H1 (cell line): Measurements from ENCODE around the gene FAAP100. TPM values are rescaled to one million over a fixed set of nuclear protein-coding genes. Genes with fewer than 3 reads are reported as not detected.

Experiments
- CTCF ChIA-PET: fragments of 300-600 bp; sonication (Branson Sonifier 250); formaldehyde crosslinking; loops from one replicate; lab custom pipeline; 2021; ENCODE audit not compliant: partially characterized antibody; lab: Charles Lee
- POLR2A ChIA-PET: fragments of 300-600 bp; sonication (Branson Sonifier 250); formaldehyde crosslinking; loops from one replicate; lab custom pipeline; 2021; ENCODE audit warnings: inconsistent platforms; ENCODE audit not compliant: partially characterized antibody; lab: Charles Lee
- DNase-seq, 2 experiments: peaks; one replicate each; pipeline versions ENCODE4 v3.0.0 to v3.0.0-alpha.2; 2010 to 2022; ENCODE audit warnings: low spot score in 2 of 2, low read depth in 1 of 2, mixed read lengths in 1 of 2
- FAIRE-seq: peaks from 2 replicates; lab custom pipeline; 2011; peaks lifted over from hg19 to GRCh38; lab: Jason Lieb, UNC
- H2AFZ ChIP-seq: 2 replicates; pipeline ENCODE4 v1.8.1; 2012; ENCODE audit warnings: low read length, inconsistent platforms
- H2AK5ac ChIP-seq: 2 replicates; pipeline ENCODE4 v1.6.1; 2013; ENCODE audit warnings: low read depth, low read length
- H2BK120ac ChIP-seq: replicated peaks from 2 replicates; pipeline ENCODE3; 2013; ENCODE audit warnings: low read depth, low read length, inconsistent platforms
- H2BK12ac ChIP-seq: 2 replicates; pipeline ENCODE4 v1.6.1; 2013; ENCODE audit warnings: low read depth, low read length
- H2BK15ac ChIP-seq: 2 replicates; pipeline ENCODE4 v1.6.1; 2013; ENCODE audit warnings: low read length
- H2BK20ac ChIP-seq: 2 replicates; pipeline ENCODE4 v1.6.1; 2013; ENCODE audit warnings: low read length
- H2BK5ac ChIP-seq: 2 replicates; pipeline ENCODE4 v1.6.1; 2013; ENCODE audit warnings: low read depth, low read length
- H3K14ac ChIP-seq: 2 replicates; pipeline ENCODE4 v1.6.1; 2013; ENCODE audit warnings: inconsistent platforms; ENCODE audit not compliant: insufficient read length
- H3K18ac ChIP-seq: 2 replicates; pipeline ENCODE4 v1.6.1; 2013; ENCODE audit warnings: low read length; ENCODE audit errors: extremely low read depth
- H3K23ac ChIP-seq: 2 replicates; pipeline ENCODE4 v1.6.1; 2013; ENCODE audit warnings: inconsistent platforms; ENCODE audit not compliant: insufficient read length
- H3K23me2 ChIP-seq: 2 replicates; pipeline ENCODE4 v1.6.1; 2013; ENCODE audit warnings: low read depth, low read length
- H3K27ac ChIP-seq: 2 replicates; pipeline ENCODE4 v1.6.1; 2011; ENCODE audit warnings: low read depth, low read length, inconsistent platforms
- H3K27me3 ChIP-seq, 4 experiments: replicated peaks in 1 of 4; 1 replicate in 1 of 4; 2 replicates in 3 of 4; pipeline versions ENCODE4 v1.6.1 to v1.8.1; 2011 to 2013; ENCODE audit warnings: low read length in 3 of 4, mild to moderate bottlenecking in 3 of 4, inconsistent platforms in 2 of 4, mixed read lengths in 2 of 4, moderate library complexity in 1 of 4; ENCODE audit not compliant: control insufficient read depth in 3 of 4, insufficient read depth in 3 of 4; ENCODE audit errors: extremely low read depth in 1 of 4
- H3K36me3 ChIP-seq, 4 experiments: 2 replicates each; pipeline versions ENCODE4 v1.6.1 to v1.8.1; 2011 to 2013; ENCODE audit warnings: mild to moderate bottlenecking in 4 of 4, low read length in 3 of 4, moderate library complexity in 2 of 4, control low read depth in 1 of 4, inconsistent platforms in 1 of 4; ENCODE audit not compliant: insufficient read depth in 4 of 4, control insufficient read depth in 2 of 4
- H3K4ac ChIP-seq: replicated peaks from 2 replicates; pipeline ENCODE3; 2013; ENCODE audit warnings: low read length, low read depth, mixed read lengths, inconsistent platforms; ENCODE audit not compliant: insufficient read length
- H3K4me1 ChIP-seq, 4 experiments: replicated peaks in 1 of 4; 1 replicate in 1 of 4; 2 replicates in 3 of 4; pipeline versions ENCODE4 v1.6.1 to v1.8.1; 2011 to 2013; ENCODE audit warnings: low read length in 3 of 4, inconsistent platforms in 2 of 4, mixed read lengths in 1 of 4; ENCODE audit not compliant: insufficient read depth in 4 of 4, control insufficient read depth in 3 of 4
- H3K4me2 ChIP-seq, 2 experiments: 2 replicates each; pipeline versions ENCODE4 v1.6.1 to v1.8.1; 2011 to 2013; ENCODE audit warnings: low read depth in 2 of 2, low read length in 2 of 2, control low read depth in 1 of 2, inconsistent platforms in 1 of 2, mild to moderate bottlenecking in 1 of 2; ENCODE audit not compliant: insufficient read depth in 1 of 2
- H3K4me3 ChIP-seq, 4 experiments: fragments of 200-600, 300-600 bp in 1 of 4; sonication (generic), shearing (Covaris generic), sonication (Bioruptor Twin) in 1 of 4; 2 replicates each; pipeline versions ENCODE4 v1.5.1 to v1.8.1; 2011 to 2016; ENCODE audit warnings: low read length in 4 of 4, low read depth in 3 of 4, control low read depth in 2 of 4, inconsistent platforms in 2 of 4, mild to moderate bottlenecking in 2 of 4, mixed read lengths in 1 of 4, moderate library complexity in 1 of 4; ENCODE audit not compliant: insufficient read depth in 2 of 4; ENCODE audit errors: extremely low read depth in 1 of 4
- H3K56ac ChIP-seq: replicated peaks from 2 replicates; pipeline ENCODE3; 2013; ENCODE audit warnings: low read depth, mild to moderate bottlenecking, mixed read lengths, low read length, inconsistent platforms; ENCODE audit not compliant: insufficient read length
- H3K79me1 ChIP-seq: 2 replicates; pipeline ENCODE4 v1.6.1; 2013; ENCODE audit warnings: low read depth, low read length, control low read depth
- H3K79me2 ChIP-seq, 2 experiments: 2 replicates each; pipeline versions ENCODE4 v1.6.1 to v1.8.1; 2012 to 2013; ENCODE audit warnings: low read length in 2 of 2, mild to moderate bottlenecking in 2 of 2, inconsistent platforms in 1 of 2; ENCODE audit not compliant: insufficient read depth in 2 of 2, control insufficient read depth in 1 of 2
- H3K9ac ChIP-seq, 4 experiments: replicated peaks in 1 of 4; 1 replicate in 1 of 4; 2 replicates in 3 of 4; pipeline versions ENCODE4 v1.6.1 to v1.8.1; 2011 to 2013; ENCODE audit warnings: low read depth in 3 of 4, low read length in 3 of 4, control low read depth in 2 of 4, mild to moderate bottlenecking in 2 of 4, moderate library complexity in 2 of 4, inconsistent platforms in 1 of 4; ENCODE audit errors: extremely low read depth in 1 of 4
- H3K9me3 ChIP-seq, 2 experiments: 2 replicates each; pipeline versions ENCODE4 v1.6.1 to v1.8.1; 2012 to 2013; ENCODE audit warnings: mild to moderate bottlenecking in 2 of 2, moderate library complexity in 2 of 2, control low read depth in 1 of 2, inconsistent platforms in 1 of 2, low read depth in 1 of 2, low read length in 1 of 2, mixed read lengths in 1 of 2; ENCODE audit not compliant: insufficient read depth in 2 of 2
- H4K20me1 ChIP-seq, 2 experiments: replicated peaks in 1 of 2; 2 replicates each; pipeline versions ENCODE3 to v1.8.1; 2011 to 2013; ENCODE audit warnings: inconsistent platforms in 2 of 2, low read length in 2 of 2, mild to moderate bottlenecking in 1 of 2; ENCODE audit not compliant: insufficient read depth in 2 of 2, control insufficient read depth in 1 of 2
- H4K5ac ChIP-seq: 2 replicates; pipeline ENCODE4 v1.6.1; 2013; ENCODE audit warnings: low read length, low read depth, mixed read lengths, inconsistent platforms; ENCODE audit not compliant: insufficient read length
- H4K8ac ChIP-seq: 2 replicates; pipeline ENCODE4 v1.8.0; 2013; ENCODE audit warnings: mild to moderate bottlenecking, moderate library complexity, low read length, inconsistent platforms; ENCODE audit not compliant: insufficient read depth; ENCODE audit errors: extremely low read depth
- H4K91ac ChIP-seq: replicated peaks from 2 replicates; pipeline ENCODE3; 2013; ENCODE audit warnings: low read length, mixed read lengths, inconsistent platforms; ENCODE audit not compliant: insufficient read length
- EGR1 ChIP-seq: IDR thresholded peaks from 2 replicates; pipeline ENCODE4 v1.6.1; 2011; ENCODE audit warnings: low read depth, low read length, borderline replicate concordance
- NANOG ChIP-seq: IDR thresholded peaks from 2 replicates; pipeline ENCODE4 v1.6.1; 2011; ENCODE audit warnings: low read length, low read depth, mild to moderate bottlenecking, inconsistent platforms; ENCODE audit not compliant: insufficient read depth, poor library complexity, severe bottlenecking
- SIN3A ChIP-seq, 2 experiments: IDR thresholded peaks in 1 of 2; conservative IDR thresholded peaks in 1 of 2; 2 replicates each; pipeline ENCODE4 v1.6.1; 2011 to 2012; ENCODE audit warnings: low read length in 2 of 2, improper control_type of control experiment in 1 of 2, low read depth in 1 of 2, mild to moderate bottlenecking in 1 of 2
- SRF ChIP-seq: IDR thresholded peaks from 2 replicates; pipeline ENCODE4 v1.6.1; 2011; ENCODE audit warnings: mild to moderate bottlenecking, low read depth, low read length, moderate library complexity
- ZNF274 ChIP-seq: IDR thresholded peaks from 2 replicates; pipeline ENCODE4 v1.7.0; 2012; ENCODE audit warnings: low read length, borderline replicate concordance; ENCODE audit errors: extremely low read depth
- WGBS, 2 experiments: shearing (Covaris generic) in 1 of 2; methylation state at CpG; one replicate each; pipeline versions ENCODE4 v1.1.6 to v1.1.7; 2013 to 2015; ENCODE audit warnings: low lambda C conversion rate in 2 of 2, mixed read lengths in 2 of 2, inconsistent platforms in 1 of 2, low coverage in 1 of 2, missing lambda C conversion rate in 1 of 2; ENCODE audit not compliant: insufficient replicate concordance in 2 of 2, insufficient coverage in 1 of 2, insufficient read length in 1 of 2; ENCODE audit errors: extremely low coverage in 1 of 2, missing lambda C conversion rate in 1 of 2; 5-methylcytosine and 5-hydroxymethylcytosine counted together
- polyA plus RNA-seq, 7 experiments: library from polyadenylated mRNA; depleted of rRNA in 3 of 7; stranded (reverse) in 5 of 7; unstranded in 2 of 7; fragments of >200 nt in 5 of 7; fragments of 200-250 nt in 2 of 7; gene quantifications; 1 replicate in 5 of 7; 2 replicates in 1 of 7; 4 replicates in 1 of 7; pipeline versions ENCODE4 v1.2.1 to v1.2.3, GENCODE V29; 2011 to 2013; ENCODE audit warnings: missing spikeins in 2 of 7, mixed read lengths in 2 of 7
- total RNA-seq: library from RNA; stranded (reverse); fragmentation: NEBNext Ultra II Directional; extraction: Animal tissue kit (Norgen Biotek cat#: 25700); gene quantifications from 2 replicates; pipeline ENCODE4 v1.2.1, GENCODE V29; 2021

Gene FAAP100
- total and polyA plus RNA-seq, 2 of the 8 experiments (the other 6 are each of a cell fraction or from before 2014, with no cell fraction given) = 23.2 to 41.8 TPM

DNA sequence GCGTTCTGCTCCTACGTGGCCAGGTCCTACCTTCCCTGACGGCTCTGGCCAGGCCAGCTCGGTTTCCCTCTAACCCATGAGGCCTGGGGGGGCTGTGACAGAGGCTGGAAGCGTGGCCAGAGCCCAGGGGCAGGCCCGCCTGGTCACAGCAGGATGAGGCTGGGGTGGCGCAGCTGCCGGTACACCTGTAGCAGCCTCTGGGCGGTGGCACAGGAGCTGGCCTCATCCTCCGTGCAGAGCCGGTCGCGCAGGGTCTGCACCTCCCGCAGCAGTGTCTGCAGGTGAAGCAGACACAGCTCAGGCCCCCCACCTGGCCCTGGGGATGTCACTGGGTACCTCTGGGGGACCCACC, 11.5 kb downstream of the FAAP100 start:
- Histone ChIP-seq H3K79me2 (no peaks in the 10 kb centered on the region), H4K20me1 (peaks cover 2 to 9% of the 10 kb centered on the region in 2 experiments), H3K27ac (no peak overlapping the region), H2BK120ac (no peak overlapping the region), H3K4ac (no peak overlapping the region), H3K23ac (no peak overlapping the region), H3K18ac (no peak overlapping the region), H2BK15ac (no peak overlapping the region), H4K8ac (no peak overlapping the region), H2AFZ (no peak overlapping the region), H2AK5ac (no peak overlapping the region), H4K5ac (no peak overlapping the region), H3K4me3 (no peak overlapping the region), H3K36me3 (peaks cover 2 to 16% (median 10%) of the 10 kb centered on the region in 4 experiments; a peak in 6 of 8 replicates), H3K79me1 (peaks cover 3% of the 10 kb centered on the region; the same call in 1 of the 2 replicates), H3K23me2 (peaks cover 2% of the 10 kb centered on the region; the same call in 1 of the 2 replicates), H2BK20ac (no peak overlapping the region), H2BK5ac (no peak overlapping the region), H3K9ac (no peak overlapping the region), H3K56ac (no peak overlapping the region), H3K9me3 (no peaks in the 10 kb centered on the region; a peak in 1 of 4 replicates), H3K4me2 (no peak overlapping the region), H2BK12ac (no peak overlapping the region), H4K91ac (no peak overlapping the region), H3K4me1 (peaks cover 0 to 11% (median 5%) of the 10 kb centered on the region in 4 experiments; a peak in 5 of 7 replicates), H3K27me3 (peaks cover 8 to 14% (median 11%) of the 10 kb centered on the region in 4 experiments; a peak in 6 of 7 replicates), H3K14ac (no peak overlapping the region)
- FAIRE-seq (no peak), DNase-seq (no peak)
- POLR2A ChIA-PET = interaction anchor here (0.7 to 5.9 kb wide), 2 partner anchors 10 to 89 kb away, joined by 3 to 50 read pairs; partner anchors contain the start of gene FAAP100
- WGBS, 2 experiments = 91% methylated on average over 14 of the region's 14 CpGs; no CpG with 5 or more reads in 1 of the 2 experiments
- CTCF ChIA-PET = interaction anchor here (1.4 to 2.5 kb wide), 2 partner anchors 11 to 17 kb away, joined by 4 to 6 read pairs; partner anchors contain the start of gene FAAP100
- TF ChIP-seq ZNF274 (no peak), NANOG (no peak), SIN3A (conservative IDR thresholded peaks at IDR 0.05 in 1 of 2, IDR thresholded peaks at IDR 0.05 in 1 of 2; ENCODE audit: low read depth in 1 of 2, low read length in 2 of 2) (no peak), EGR1 (no peak), SRF (no peak)
